GM12878 (cell line): ENCODE data around the gene POMP. TPM values are rescaled to one million over a fixed set of nuclear protein-coding genes. Genes with fewer than 3 reads are reported as not detected.
A peak's percentile ranks its signal among the peaks of the same experiment; 100 is the strongest.

Experiments used
- BACH1 ChIP-seq: fragments of 450-650 bp; IDR thresholded peaks from 2 replicates; pipeline ENCODE4 v1.6.1; 2017; ENCODE audit warnings: mild to moderate bottlenecking, borderline replicate concordance
- BRCA1 ChIP-seq: IDR thresholded peaks from 2 replicates; pipeline ENCODE4 v1.6.1; 2011; ENCODE audit warnings: low read depth, low read length, improper control_type of control experiment
- CBFB ChIP-seq: IDR thresholded peaks from 2 replicates; pipeline ENCODE4 v1.6.1; 2016; ENCODE audit warnings: antibody characterized with exemption, low read depth
- CHD2 ChIP-seq: IDR thresholded peaks from 2 replicates; pipeline ENCODE4 v1.6.1; 2011; ENCODE audit warnings: low read depth, low read length, improper control_type of control experiment, borderline replicate concordance
- ETV6 ChIP-seq, 2 experiments: fragments of 450-650 bp in 1 of 2; IDR thresholded peaks in 1 of 2; conservative IDR thresholded peaks in 1 of 2; 2 replicates each; pipeline ENCODE4 v1.6.1; 2014; ENCODE audit warnings: antibody characterized with exemption in 1 of 2, borderline replicate concordance in 1 of 2, low read depth in 1 of 2, mild to moderate bottlenecking in 1 of 2, moderate library complexity in 1 of 2
- IRF3 ChIP-seq: fragments of 450-650 bp; IDR thresholded peaks from 2 replicates; pipeline ENCODE4 v1.6.1; 2014; ENCODE audit warnings: mild to moderate bottlenecking
- KAT2A ChIP-seq: conservative IDR thresholded peaks from 2 replicates; pipeline ENCODE4 v1.6.1; 2011; ENCODE audit warnings: low read depth, low read length; ENCODE audit not compliant: control insufficient read depth
- LARP7 ChIP-seq: fragments of 450-650 bp; IDR thresholded peaks from 2 replicates; pipeline ENCODE4 v1.6.1; 2017; ENCODE audit warnings: mild to moderate bottlenecking
- NFYA ChIP-seq: IDR thresholded peaks from 2 replicates; pipeline ENCODE4 v1.6.1; 2011; ENCODE audit warnings: low read depth, mild to moderate bottlenecking, low read length, improper control_type of control experiment, borderline replicate concordance
- NFYB ChIP-seq: IDR thresholded peaks from 2 replicates; pipeline ENCODE4 v1.6.1; 2011; ENCODE audit warnings: low read depth, mild to moderate bottlenecking, low read length, improper control_type of control experiment, moderate library complexity; ENCODE audit not compliant: insufficient read depth
- PAX5 ChIP-seq: IDR thresholded peaks from 2 replicates; pipeline ENCODE4 v1.6.1; 2011; ENCODE audit warnings: low read depth, low read length, borderline replicate concordance
- POLR2A ChIP-seq: IDR thresholded peaks from 2 replicates; pipeline ENCODE4 v1.6.1; 2011; ENCODE audit warnings: low read depth, mild to moderate bottlenecking, low read length
- SIN3A ChIP-seq: IDR thresholded peaks from 2 replicates; pipeline ENCODE4 v1.6.1; 2012; ENCODE audit warnings: low read depth, low read length, improper control_type of control experiment
- STAT1 ChIP-seq: fragments of 450-650 bp; conservative IDR thresholded peaks from 2 replicates; pipeline ENCODE4 v1.6.1; 2014; ENCODE audit warnings: antibody characterized with exemption, mild to moderate bottlenecking
- STAT3 ChIP-seq: IDR thresholded peaks from 2 replicates; pipeline ENCODE4 v1.6.1; 2011; ENCODE audit warnings: low read depth, low read length, improper control_type of control experiment
- TARDBP ChIP-seq: IDR thresholded peaks from 2 replicates; pipeline ENCODE4 v1.6.1; 2016; ENCODE audit warnings: borderline replicate concordance
- ZBTB33 ChIP-seq: fragments of 450-650 bp; IDR thresholded peaks from 2 replicates; pipeline ENCODE4 v1.6.1; 2017; ENCODE audit warnings: mild to moderate bottlenecking
- ZNF274 ChIP-seq: IDR thresholded peaks from one replicate; pipeline ENCODE4 v1.8.0; 2011; ENCODE audit not compliant: insufficient read length, insufficient read depth
- ZNF384 ChIP-seq: IDR thresholded peaks from 2 replicates; pipeline ENCODE4 v1.6.1; 2012; ENCODE audit warnings: low read depth, mild to moderate bottlenecking, low read length, improper control_type of control experiment, borderline replicate concordance
- ZNF622 ChIP-seq: fragments of 450-650 bp; IDR thresholded peaks from 2 replicates; pipeline ENCODE4 v1.6.1; 2017; ENCODE audit warnings: mild to moderate bottlenecking, inconsistent platforms
- polyA plus RNA-seq, 11 experiments: library from polyadenylated mRNA; depleted of rRNA in 4 of 11; unstranded in 6 of 11; stranded (reverse) in 5 of 11; fragments of >200 nt; fragmentation: Nextera tagmentation in 4 of 11; fragmentation: Illumina TruSeq in 1 of 11; extraction: Ambion mirVana in 4 of 11; extraction: Trizol in 1 of 11; gene quantifications; 1 replicate in 1 of 11; 2 replicates in 10 of 11; pipeline versions ENCODE4 v1.2.1 to v1.2.3, GENCODE V29; 2011 to 2016; ENCODE audit warnings: inconsistent platforms in 2 of 11, missing spikeins in 2 of 11, low read depth in 1 of 11
- total RNA-seq, 4 experiments: library from RNA; depleted of rRNA in 3 of 4; stranded (reverse); fragments of >200 nt in 3 of 4; fragmentation: Illumina TruSeq in 1 of 4; extraction: Trizol in 1 of 4; gene quantifications; 2 replicates each; pipeline versions ENCODE4 v1.2.1 to v1.2.3, GENCODE V29; 2013 to 2021
- TF ChIP-seq, protein P1 (sequence below): fragments of 450-650 bp; IDR thresholded peaks from 2 replicates; pipeline ENCODE4 v1.6.1; 2016; ENCODE audit warnings: mild to moderate bottlenecking, moderate library complexity, borderline replicate concordance
- TF ChIP-seq, protein P2 (sequence below): fragments of 150-350 bp; IDR thresholded peaks from 2 replicates; pipeline ENCODE4 v1.6.1; 2014; ENCODE audit warnings: mild to moderate bottlenecking, low read depth, low read length

POMP gene
- total and polyA plus RNA-seq, 10 of the 15 experiments (the other 5 are each of a cell fraction or from before 2014, with no cell fraction given), result 90.4 to 668 (median 144) TPM

DNA sequence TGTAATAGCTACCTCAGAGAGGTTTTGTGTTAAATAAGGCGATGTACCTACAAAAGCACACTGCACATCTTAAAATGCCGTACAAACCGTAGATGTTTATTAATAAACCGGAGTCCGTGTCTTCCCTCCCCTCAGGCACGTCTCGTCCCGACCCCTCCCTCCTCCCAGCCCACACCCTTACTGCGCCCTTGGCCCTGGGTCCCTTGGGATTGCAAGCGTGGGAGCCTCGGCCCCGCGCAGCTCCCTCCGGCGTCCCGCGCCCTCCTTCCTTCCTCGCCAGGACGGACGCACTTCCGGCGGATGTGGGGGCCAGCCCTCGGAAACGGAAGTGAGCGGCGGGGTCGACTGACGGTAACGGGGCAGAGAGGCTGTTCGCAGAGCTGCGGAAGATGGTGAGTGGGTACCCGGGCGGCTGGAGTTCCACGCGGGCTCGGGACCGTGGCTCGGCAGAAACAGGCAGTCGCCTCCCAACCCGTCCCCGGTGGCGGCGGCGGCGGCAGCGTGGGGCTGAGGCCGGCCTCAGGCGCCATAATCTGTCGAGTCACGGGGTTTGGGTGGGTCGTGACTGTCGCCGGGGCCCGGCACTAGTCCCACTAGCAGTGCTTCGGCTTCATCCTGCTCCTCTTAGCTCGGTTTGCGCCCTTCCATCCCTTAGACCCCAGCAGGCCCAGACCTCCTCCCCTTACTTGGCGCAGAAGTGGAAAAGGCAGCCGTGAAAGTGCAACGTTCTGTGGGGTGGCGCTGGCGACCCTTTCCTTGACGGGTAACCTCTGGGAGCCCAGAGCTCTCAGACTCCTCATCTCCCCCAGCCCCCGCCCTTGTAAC, at the start of gene POMP (continued):
- TF ChIP-seq PAX5 (peak; percentile 66; the same call in 1 of the 2 replicates), IRF3 (no peak), STAT3 (no peak), SIN3A (peak; percentile 81), CBFB (peak; percentile 76), ZNF384 (no peak), TARDBP (0 out of 2 replicates have a peak, but pooled peaks have one; percentile 44), ZNF274 (no peak), LARP7 (peak; percentile 93; the same call in 1 of the 2 replicates), POLR2A (peak; percentile 99), NFYA (no peak), ETV6 (conservative IDR thresholded peaks at IDR 0.05 in 1 of 2, IDR thresholded peaks at IDR 0.05 in 1 of 2; ENCODE audit: borderline replicate concordance in 1 of 2, low read depth in 1 of 2) (peak in 1 of 2 experiments; percentile 100; a peak in 2 of 4 replicates), BRCA1 (no peak; the same call in 1 of the 2 replicates), ZNF622 (no peak), BACH1 (peak; percentile 94), NFYB (no peak), CHD2 (peak; percentile 81; the same call in 1 of the 2 replicates), STAT1 (no peak), ZBTB33 (no peak), KAT2A (no peak)
- TF ChIP-seq, protein P1, sequence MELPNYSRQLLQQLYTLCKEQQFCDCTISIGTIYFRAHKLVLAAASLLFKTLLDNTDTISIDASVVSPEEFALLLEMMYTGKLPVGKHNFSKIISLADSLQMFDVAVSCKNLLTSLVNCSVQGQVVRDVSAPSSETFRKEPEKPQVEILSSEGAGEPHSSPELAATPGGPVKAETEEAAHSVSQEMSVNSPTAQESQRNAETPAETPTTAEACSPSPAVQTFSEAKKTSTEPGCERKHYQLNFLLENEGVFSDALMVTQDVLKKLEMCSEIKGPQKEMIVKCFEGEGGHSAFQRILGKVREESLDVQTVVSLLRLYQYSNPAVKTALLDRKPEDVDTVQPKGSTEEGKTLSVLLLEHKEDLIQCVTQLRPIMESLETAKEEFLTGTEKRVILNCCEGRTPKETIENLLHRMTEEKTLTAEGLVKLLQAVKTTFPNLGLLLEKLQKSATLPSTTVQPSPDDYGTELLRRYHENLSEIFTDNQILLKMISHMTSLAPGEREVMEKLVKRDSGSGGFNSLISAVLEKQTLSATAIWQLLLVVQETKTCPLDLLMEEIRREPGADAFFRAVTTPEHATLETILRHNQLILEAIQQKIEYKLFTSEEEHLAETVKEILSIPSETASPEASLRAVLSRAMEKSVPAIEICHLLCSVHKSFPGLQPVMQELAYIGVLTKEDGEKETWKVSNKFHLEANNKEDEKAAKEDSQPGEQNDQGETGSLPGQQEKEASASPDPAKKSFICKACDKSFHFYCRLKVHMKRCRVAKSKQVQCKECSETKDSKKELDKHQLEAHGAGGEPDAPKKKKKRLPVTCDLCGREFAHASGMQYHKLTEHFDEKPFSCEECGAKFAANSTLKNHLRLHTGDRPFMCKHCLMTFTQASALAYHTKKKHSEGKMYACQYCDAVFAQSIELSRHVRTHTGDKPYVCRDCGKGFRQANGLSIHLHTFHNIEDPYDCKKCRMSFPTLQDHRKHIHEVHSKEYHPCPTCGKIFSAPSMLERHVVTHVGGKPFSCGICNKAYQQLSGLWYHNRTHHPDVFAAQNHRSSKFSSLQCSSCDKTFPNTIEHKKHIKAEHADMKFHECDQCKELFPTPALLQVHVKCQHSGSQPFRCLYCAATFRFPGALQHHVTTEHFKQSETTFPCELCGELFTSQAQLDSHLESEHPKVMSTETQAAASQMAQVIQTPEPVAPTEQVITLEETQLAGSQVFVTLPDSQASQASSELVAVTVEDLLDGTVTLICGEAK, result peak; percentile 97
- TF ChIP-seq, protein P2, sequence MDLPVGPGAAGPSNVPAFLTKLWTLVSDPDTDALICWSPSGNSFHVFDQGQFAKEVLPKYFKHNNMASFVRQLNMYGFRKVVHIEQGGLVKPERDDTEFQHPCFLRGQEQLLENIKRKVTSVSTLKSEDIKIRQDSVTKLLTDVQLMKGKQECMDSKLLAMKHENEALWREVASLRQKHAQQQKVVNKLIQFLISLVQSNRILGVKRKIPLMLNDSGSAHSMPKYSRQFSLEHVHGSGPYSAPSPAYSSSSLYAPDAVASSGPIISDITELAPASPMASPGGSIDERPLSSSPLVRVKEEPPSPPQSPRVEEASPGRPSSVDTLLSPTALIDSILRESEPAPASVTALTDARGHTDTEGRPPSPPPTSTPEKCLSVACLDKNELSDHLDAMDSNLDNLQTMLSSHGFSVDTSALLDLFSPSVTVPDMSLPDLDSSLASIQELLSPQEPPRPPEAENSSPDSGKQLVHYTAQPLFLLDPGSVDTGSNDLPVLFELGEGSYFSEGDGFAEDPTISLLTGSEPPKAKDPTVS, result no peak
